Neuronal stem cell (in vitro differentiated cells): ENCODE data around the gene FAM161A.
"Not testable (repeated sequence)": the region's sequence is repeated elsewhere in the genome, so short reads cannot be mapped to it uniquely, and the experiment has no call there.

Experiments
- DNase-seq: peaks from one replicate; pipeline ENCODE4 v3.0.0-alpha.2; 2013; ENCODE audit warnings: low spot score
- H2AFZ ChIP-seq: one replicate; pipeline ENCODE4 v1.6.1; 2013; ENCODE audit warnings: mild to moderate bottlenecking, low read length, inconsistent platforms
- H2AK5ac ChIP-seq: 2 replicates; pipeline ENCODE4 v1.6.1; 2013; ENCODE audit warnings: low read depth, mild to moderate bottlenecking, inconsistent platforms, low read length, moderate library complexity, mixed read lengths
- H2BK120ac ChIP-seq: 2 replicates; pipeline ENCODE4 v1.6.1; 2013; ENCODE audit warnings: low read depth, mild to moderate bottlenecking, inconsistent platforms, low read length, moderate library complexity, mixed read lengths
- H2BK12ac ChIP-seq: one replicate; pipeline ENCODE4 v1.6.1; 2013; ENCODE audit warnings: low read length, inconsistent platforms
- H2BK15ac ChIP-seq: 2 replicates; pipeline ENCODE4 v1.6.1; 2013; ENCODE audit warnings: mild to moderate bottlenecking, low read length, inconsistent platforms, mixed read lengths
- H2BK5ac ChIP-seq: one replicate; pipeline ENCODE4 v1.6.1; 2013; ENCODE audit warnings: inconsistent platforms, mild to moderate bottlenecking, low read length, moderate library complexity
- H3K14ac ChIP-seq: one replicate; pipeline ENCODE4 v1.6.1; 2013; ENCODE audit warnings: low read length, inconsistent platforms
- H3K18ac ChIP-seq: 2 replicates; pipeline ENCODE4 v1.6.1; 2013; ENCODE audit warnings: low read length, inconsistent platforms
- H3K23ac ChIP-seq: 2 replicates; pipeline ENCODE4 v1.6.1; 2013; ENCODE audit warnings: low read depth, mild to moderate bottlenecking, mixed read lengths, low read length, inconsistent platforms; ENCODE audit not compliant: poor library complexity
- H3K27ac ChIP-seq: replicated peaks from 3 replicates; pipeline ENCODE4 v1.5.1; 2013; ENCODE audit warnings: low read length, inconsistent platforms
- H3K27me3 ChIP-seq, 3 experiments: 2 replicates each; pipeline ENCODE4 v1.6.1; 2013; ENCODE audit warnings: low read length in 3 of 3, mild to moderate bottlenecking in 2 of 3, inconsistent platforms in 1 of 3, low read depth in 1 of 3, mixed read lengths in 1 of 3, moderate library complexity in 1 of 3; ENCODE audit not compliant: control insufficient read depth in 3 of 3, insufficient read depth in 3 of 3
- H3K36me3 ChIP-seq, 2 donors: replicated peaks in 1 of 2; 2 replicates each; pipeline ENCODE4 v1.6.1; 2013; ENCODE audit warnings: low read length in 2 of 2; ENCODE audit not compliant: control insufficient read depth in 2 of 2, insufficient read depth in 2 of 2
- H3K4ac ChIP-seq: 2 replicates; pipeline ENCODE4 v1.6.1; 2013; ENCODE audit warnings: inconsistent platforms, mild to moderate bottlenecking, low read length, moderate library complexity
- H3K4me1 ChIP-seq, 2 donors: 1 replicate in 1 of 2; 2 replicates in 1 of 2; pipeline ENCODE4 v1.6.1; 2013; ENCODE audit warnings: low read length in 2 of 2, low read depth in 1 of 2; ENCODE audit not compliant: control insufficient read depth in 2 of 2, insufficient read depth in 1 of 2
- H3K4me2 ChIP-seq: one replicate; pipeline ENCODE4 v1.6.1; 2013; ENCODE audit warnings: mild to moderate bottlenecking, low read length, inconsistent platforms; ENCODE audit not compliant: insufficient read depth, poor library complexity, severe bottlenecking
- H3K4me3 ChIP-seq, 2 donors: 2 replicates each; pipeline ENCODE4 v1.5.1; 2013; ENCODE audit warnings: low read length in 2 of 2, mild to moderate bottlenecking in 2 of 2, inconsistent platforms in 1 of 2, moderate library complexity in 1 of 2
- H3K79me1 ChIP-seq: one replicate; pipeline ENCODE4 v1.6.1; 2013; ENCODE audit warnings: low read depth, mild to moderate bottlenecking, inconsistent platforms, low read length, moderate library complexity
- H3K9ac ChIP-seq: one replicate; pipeline ENCODE4 v1.6.1; 2013; ENCODE audit warnings: mild to moderate bottlenecking, low read depth, low read length, inconsistent platforms; ENCODE audit not compliant: poor library complexity
- H3K9me3 ChIP-seq, 2 donors: replicated peaks in 1 of 2; 2 replicates each; pipeline versions ENCODE3 to v1.6.1; 2013; ENCODE audit warnings: low read length in 2 of 2, mild to moderate bottlenecking in 2 of 2, inconsistent platforms in 1 of 2, low read depth in 1 of 2, mixed read lengths in 1 of 2, moderate library complexity in 1 of 2; ENCODE audit not compliant: control insufficient read depth in 2 of 2, insufficient read depth in 1 of 2
- H4K8ac ChIP-seq: one replicate; pipeline ENCODE4 v1.6.1; 2013; ENCODE audit warnings: low read depth, mild to moderate bottlenecking, inconsistent platforms, low read length, moderate library complexity
- H4K91ac ChIP-seq: one replicate; pipeline ENCODE4 v1.6.1; 2013; ENCODE audit warnings: low read length, low read depth, mild to moderate bottlenecking, inconsistent platforms; ENCODE audit not compliant: poor library complexity
- WGBS, 2 donors: extraction: QIAGEN DNeasy Blood & Tissue Kit; methylation state at CpG; one replicate each; pipeline ENCODE4 v1.1.7; 2013; ENCODE audit warnings: missing lambda C conversion rate in 2 of 2, mixed read lengths in 1 of 2; ENCODE audit not compliant: insufficient read length in 2 of 2, insufficient replicate concordance in 1 of 2; ENCODE audit errors: extremely low coverage in 2 of 2; 5-methylcytosine and 5-hydroxymethylcytosine counted together

Gene FAM161A

DNA sequence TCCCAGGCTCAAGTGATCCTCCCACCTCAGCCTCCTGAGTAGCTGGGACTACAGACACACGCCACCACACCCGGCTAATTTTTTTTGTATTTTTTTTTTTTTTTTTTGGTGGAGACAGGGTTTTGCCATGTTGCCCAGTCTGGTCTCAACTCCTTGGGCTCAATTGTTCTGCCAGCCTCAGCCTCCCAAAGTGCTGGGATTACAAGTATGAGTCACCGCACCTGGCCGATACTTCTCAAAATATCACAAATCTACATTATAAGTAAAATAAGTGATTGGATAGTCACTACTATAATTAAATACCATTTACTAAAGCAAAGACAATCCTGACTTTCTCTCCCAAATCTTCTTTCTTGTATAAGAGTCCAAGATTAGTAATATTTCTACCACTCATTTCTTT lies 25.5 kb upstream of the FAM161A start:
- not testable (repeated sequence) for DNase-seq, H3K4me2 ChIP-seq, H3K4me1 ChIP-seq, H3K9me3 ChIP-seq, H3K18ac ChIP-seq, H2BK15ac ChIP-seq, H3K9ac ChIP-seq, H2BK120ac ChIP-seq, H3K79me1 ChIP-seq, H4K8ac ChIP-seq, H3K27me3 ChIP-seq, H2BK12ac ChIP-seq, H2AFZ ChIP-seq, H3K23ac ChIP-seq, H3K14ac ChIP-seq, H3K4me3 ChIP-seq, H3K4ac ChIP-seq, H3K27ac ChIP-seq, H2AK5ac ChIP-seq, H4K91ac ChIP-seq, H2BK5ac ChIP-seq
- peaks cover 29 to 99% of the 10 kb centered on the region in 2 donors for H3K36me3 ChIP-seq
- WGBS, 2 donors, result no CpG with 5 or more reads among the region's 4 CpGs

DNA sequence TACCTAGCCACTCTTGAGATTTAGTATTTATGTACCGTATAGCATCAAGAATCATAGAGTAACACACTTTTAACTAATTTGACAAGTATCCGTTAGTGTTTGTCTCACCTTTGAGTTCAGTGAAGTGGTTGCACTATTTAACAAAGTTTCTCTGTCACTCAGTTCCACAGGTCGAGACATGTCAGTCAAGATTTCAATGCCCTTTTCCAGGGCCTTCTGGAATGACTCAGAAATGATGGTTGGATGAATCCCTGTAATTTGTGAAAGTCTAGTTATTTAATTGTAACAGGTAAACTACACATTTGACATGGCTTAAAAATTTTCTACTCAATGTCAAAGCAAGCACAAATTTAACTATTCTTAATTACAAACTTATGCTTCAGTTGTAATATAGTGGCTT lies 24.9 kb upstream of the FAM161A start:
- Histone ChIP-seq H3K14ac (no peak overlapping the region), H2BK5ac (no peak overlapping the region), H3K36me3 (peaks cover 30 to 100% of the 10 kb centered on the region in 2 donors), H2BK15ac (no peak overlapping the region), H3K27ac (no peak overlapping the region), H3K18ac (no peak overlapping the region), H3K4me2 (no peak overlapping the region), H3K23ac (no peak overlapping the region), H3K4me1 (no peaks in the 10 kb centered on the region), H3K9ac (no peak overlapping the region), H3K4ac (no peak overlapping the region), H2BK12ac (no peak overlapping the region), H3K27me3 (no peaks in the 10 kb centered on the region), H3K9me3 (no peaks in the 10 kb centered on the region), H3K4me3 (no peak overlapping the region), H3K79me1 (peaks cover 2% of the 10 kb centered on the region), H4K91ac (no peak overlapping the region), H4K8ac (no peak overlapping the region), H2BK120ac (no peak overlapping the region), H2AFZ (no peak overlapping the region), H2AK5ac (no peak overlapping the region)
- no peak for DNase-seq
- no CpG with 5 or more reads among the region's 3 CpGs for WGBS, 2 donors

DNA sequence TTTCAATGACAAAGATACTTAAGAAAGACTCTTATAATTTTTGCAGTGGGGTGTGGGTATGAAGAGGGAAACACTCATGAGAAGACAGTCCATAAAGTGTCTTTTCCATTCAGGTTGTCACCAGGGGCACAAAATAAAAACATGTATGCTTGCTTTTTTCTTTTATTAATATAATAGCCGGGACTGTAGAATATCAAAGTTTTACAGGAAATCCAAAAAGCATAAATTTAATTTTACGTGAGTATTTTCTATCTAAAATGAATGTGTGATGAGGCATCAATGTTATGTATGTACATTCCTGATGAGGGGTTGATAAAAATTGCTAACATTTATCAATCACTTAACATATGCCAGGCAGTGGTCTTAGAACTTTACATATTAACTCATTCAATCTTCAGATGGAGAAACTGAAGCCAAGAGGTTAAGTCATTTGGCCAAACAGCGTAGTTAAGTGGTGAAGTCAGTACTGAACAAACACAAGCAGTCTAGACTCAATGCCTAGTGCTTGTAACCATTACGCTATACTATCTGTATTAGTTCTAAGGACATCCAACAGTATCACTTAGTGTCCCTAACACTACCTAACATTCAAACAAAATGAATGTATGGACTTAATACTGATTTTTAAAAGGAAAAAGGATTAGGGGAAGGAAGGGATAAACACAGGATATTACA lies 23.8 kb upstream of the FAM161A start:
- no peak for DNase-seq
- no peaks in the 10 kb centered on the region for H3K79me1 ChIP-seq
- no peak overlapping the region for H2BK15ac ChIP-seq
- peaks cover 26 to 100% of the 10 kb centered on the region in 2 donors for H3K36me3 ChIP-seq
- no peak overlapping the region for H3K4me3 ChIP-seq
- H2AK5ac ChIP-seq, result no peak overlapping the region
- no peak overlapping the region for H3K27ac ChIP-seq
- H2BK5ac ChIP-seq, result no peak overlapping the region
- WGBS, 2 donors, result no CpG with 5 or more reads among the region's 4 CpGs
- no peak overlapping the region for H2AFZ ChIP-seq
- H2BK12ac ChIP-seq, result no peak overlapping the region
- no peak overlapping the region for H4K8ac ChIP-seq
- H3K18ac ChIP-seq, result no peak overlapping the region
- no peak overlapping the region for H3K4me2 ChIP-seq
- no peak overlapping the region for H4K91ac ChIP-seq
- no peaks in the 10 kb centered on the region for H3K9me3 ChIP-seq
- H3K27me3 ChIP-seq, result no peaks in the 10 kb centered on the region
- H3K4me1 ChIP-seq, result no peaks in the 10 kb centered on the region
- H3K9ac ChIP-seq, result no peak overlapping the region
- H3K14ac ChIP-seq, result no peak overlapping the region
- H3K23ac ChIP-seq, result no peak overlapping the region
- no peak overlapping the region for H2BK120ac ChIP-seq
- no peak overlapping the region for H3K4ac ChIP-seq

DNA sequence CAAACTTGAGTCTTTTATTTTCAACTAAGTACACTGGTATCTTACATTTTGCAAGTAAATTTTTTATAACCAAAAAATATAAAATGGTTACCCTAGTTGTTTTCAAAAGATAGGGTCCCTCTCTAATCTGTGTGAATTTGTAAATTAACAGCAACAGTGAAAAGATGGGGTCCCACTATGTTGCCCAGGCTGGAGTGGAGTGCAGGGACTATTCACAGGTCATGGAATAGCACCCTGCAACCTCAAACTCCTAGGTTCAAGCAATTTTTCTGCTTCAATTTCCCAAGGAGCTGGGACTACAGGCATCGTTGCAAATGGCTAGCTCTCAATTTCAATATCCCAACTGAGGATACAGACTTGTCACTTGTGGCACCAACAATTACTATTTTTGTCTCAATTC lies 22.5 kb upstream of the FAM161A start:
- no peak overlapping the region for H3K4me2 ChIP-seq
- no peak overlapping the region for H3K23ac ChIP-seq
- H3K36me3 ChIP-seq, result peaks cover 27 to 100% of the 10 kb centered on the region in 2 donors
- no peaks in the 10 kb centered on the region for H3K4me1 ChIP-seq
- no peaks in the 10 kb centered on the region for H3K9me3 ChIP-seq
- no peak overlapping the region for H2BK120ac ChIP-seq
- H2AFZ ChIP-seq, result no peak overlapping the region
- H3K27me3 ChIP-seq, result no peaks in the 10 kb centered on the region
- no peak overlapping the region for H2AK5ac ChIP-seq
- no peak for DNase-seq
- no peak overlapping the region for H3K27ac ChIP-seq
- no peak overlapping the region for H3K9ac ChIP-seq
- H2BK15ac ChIP-seq, result no peak overlapping the region
- no peaks in the 10 kb centered on the region for H3K79me1 ChIP-seq
- H3K4me3 ChIP-seq, result no peak overlapping the region
- H4K91ac ChIP-seq, result no peak overlapping the region
- H2BK12ac ChIP-seq, result no peak overlapping the region
- WGBS, 2 donors, result no CpG with 5 or more reads among the region's 1 CpG
- H3K18ac ChIP-seq, result no peak overlapping the region
- no peak overlapping the region for H3K4ac ChIP-seq
- no peak overlapping the region for H3K14ac ChIP-seq
- no peak overlapping the region for H4K8ac ChIP-seq
- H2BK5ac ChIP-seq, result no peak overlapping the region
